22Rv1 (cell line): ENCODE measurements around the gene ITFG1.
"Not testable (repeated sequence)": the region's sequence is repeated elsewhere in the genome, so short reads cannot be mapped to it uniquely, and the experiment has no call there.

Experiments
- H3K27ac ChIP-seq: fragments of 450-650 bp; 2 replicates; pipeline ENCODE4 v1.5.1; 2017
- ZFX ChIP-seq: fragments of 450-650 bp; IDR thresholded peaks from 2 replicates; pipeline ENCODE4 v1.6.1; 2017; ENCODE audit warnings: antibody characterized with exemption, borderline replicate concordance
- TF ChIP-seq, protein P1 (sequence below): fragments of 450-650 bp; IDR thresholded peaks from 2 replicates; pipeline ENCODE4 v1.5.1; 2017; ENCODE audit warnings: mild to moderate bottlenecking

ITFG1 gene

GRCh38 chr16:47363761-47364160 lies 97.1 kb downstream of the ITFG1 start:
- H3K27ac ChIP-seq, result no peak overlapping the region
- TF ChIP-seq ZFX, result no peak
- TF ChIP-seq, protein P1, sequence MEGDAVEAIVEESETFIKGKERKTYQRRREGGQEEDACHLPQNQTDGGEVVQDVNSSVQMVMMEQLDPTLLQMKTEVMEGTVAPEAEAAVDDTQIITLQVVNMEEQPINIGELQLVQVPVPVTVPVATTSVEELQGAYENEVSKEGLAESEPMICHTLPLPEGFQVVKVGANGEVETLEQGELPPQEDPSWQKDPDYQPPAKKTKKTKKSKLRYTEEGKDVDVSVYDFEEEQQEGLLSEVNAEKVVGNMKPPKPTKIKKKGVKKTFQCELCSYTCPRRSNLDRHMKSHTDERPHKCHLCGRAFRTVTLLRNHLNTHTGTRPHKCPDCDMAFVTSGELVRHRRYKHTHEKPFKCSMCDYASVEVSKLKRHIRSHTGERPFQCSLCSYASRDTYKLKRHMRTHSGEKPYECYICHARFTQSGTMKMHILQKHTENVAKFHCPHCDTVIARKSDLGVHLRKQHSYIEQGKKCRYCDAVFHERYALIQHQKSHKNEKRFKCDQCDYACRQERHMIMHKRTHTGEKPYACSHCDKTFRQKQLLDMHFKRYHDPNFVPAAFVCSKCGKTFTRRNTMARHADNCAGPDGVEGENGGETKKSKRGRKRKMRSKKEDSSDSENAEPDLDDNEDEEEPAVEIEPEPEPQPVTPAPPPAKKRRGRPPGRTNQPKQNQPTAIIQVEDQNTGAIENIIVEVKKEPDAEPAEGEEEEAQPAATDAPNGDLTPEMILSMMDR, result no peak

DNA sequence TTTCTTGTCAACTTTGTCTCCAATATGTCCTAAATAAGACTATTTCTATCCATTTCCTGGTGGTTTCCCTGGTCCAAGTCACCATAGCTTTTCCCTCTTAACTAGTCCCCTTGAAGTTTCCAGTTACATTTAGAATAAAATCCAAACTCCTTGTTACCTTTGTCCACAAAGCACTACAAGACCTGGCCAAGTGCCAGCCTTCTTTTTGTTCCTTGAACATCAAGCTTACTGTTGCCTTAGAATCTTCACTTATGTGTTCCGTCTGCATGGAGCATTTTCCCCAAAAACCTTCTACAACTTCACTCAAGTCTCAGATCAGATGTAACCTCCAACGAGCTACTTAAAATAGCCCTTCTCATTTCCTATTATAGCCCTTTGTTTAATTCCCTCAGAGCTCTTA lies 101.4 kb downstream of the ITFG1 start:
- TF ChIP-seq, protein P1, result no peak
- no peak for TF ChIP-seq ZFX
- no peak overlapping the region for H3K27ac ChIP-seq

GRCh38 chr16:47358816-47359215 lies 102.0 kb downstream of the ITFG1 start:
- H3K27ac ChIP-seq, result no peak overlapping the region
- TF ChIP-seq, protein P1, result no peak
- TF ChIP-seq ZFX, result no peak

DNA sequence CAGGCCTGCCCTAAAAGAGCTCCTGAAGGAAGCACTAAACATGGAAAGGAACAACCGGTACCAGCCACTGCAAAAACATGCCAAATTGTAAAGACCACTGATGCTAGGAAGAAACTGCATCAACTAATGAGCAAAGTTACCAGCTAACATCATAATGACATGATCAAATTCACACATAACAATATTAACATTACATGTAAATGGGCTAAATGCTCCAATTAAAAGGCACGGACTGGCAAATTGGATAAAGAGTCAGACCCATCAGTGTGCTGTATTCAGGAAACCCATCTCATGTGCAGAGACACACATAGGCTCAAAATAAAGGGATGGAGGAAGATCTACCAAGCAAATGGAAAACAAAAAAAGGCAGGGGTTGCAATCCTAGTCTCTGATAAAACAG lies 111.8 kb downstream of the ITFG1 start:
- not testable (repeated sequence) for H3K27ac ChIP-seq

- not testable (repeated sequence) for H3K27ac ChIP-seq
Measured at GRCh38 chr16:47347021-47347696, 113.7 kb downstream of the ITFG1 start.

GRCh38 chr16:47342055-47342454 lies 118.8 kb downstream of the ITFG1 start:
- no peak overlapping the region for H3K27ac ChIP-seq
- TF ChIP-seq ZFX, result no peak
- TF ChIP-seq, protein P1, result no peak

GRCh38 chr16:47330562-47330961 lies 130.3 kb downstream of the ITFG1 start:
- H3K27ac ChIP-seq, result not testable (repeated sequence)

GRCh38 chr16:47324309-47324708 lies 136.6 kb downstream of the ITFG1 start:
- H3K27ac ChIP-seq, result not testable (repeated sequence)

GRCh38 chr16:47323241-47323640 lies 137.6 kb downstream of the ITFG1 start:
- TF ChIP-seq ZFX, result no peak
- TF ChIP-seq, protein P1, result no peak
- no peak overlapping the region for H3K27ac ChIP-seq
